Progenitor cell of endocrine pancreas (in vitro differentiated cells): ENCODE data around the gene PUS3. TPM values are rescaled to one million over a fixed set of nuclear protein-coding genes. Genes with fewer than 3 reads are reported as not detected.

Experiments
- DNase-seq: peaks from one replicate; pipeline ENCODE4 v3.0.0; 2021; ENCODE audit warnings: low spot score; ENCODE audit not compliant: unreplicated experiment
- H3K27ac Mint-ChIP-seq: 2 replicates; pipeline ENCODE4 v1.8.0; 2021; ENCODE audit warnings: mild to moderate bottlenecking, moderate library complexity, mixed read lengths
- H3K27me3 Mint-ChIP-seq: 2 replicates; pipeline ENCODE4 v1.8.0; 2021; ENCODE audit warnings: mixed read lengths
- H3K36me3 Mint-ChIP-seq: 2 replicates; pipeline ENCODE4 v1.8.0; 2022; ENCODE audit warnings: mixed read lengths; ENCODE audit not compliant: insufficient read depth
- H3K4me1 Mint-ChIP-seq: 2 replicates; pipeline ENCODE4 v1.8.0; 2021; ENCODE audit warnings: low read depth, mixed read lengths
- H3K4me3 Mint-ChIP-seq: 2 replicates; pipeline ENCODE4 v1.8.0; 2021; ENCODE audit warnings: low read depth, mild to moderate bottlenecking, moderate library complexity, mixed read lengths
- H3K9me3 Mint-ChIP-seq: 2 replicates; pipeline ENCODE4 v1.8.0; 2021; ENCODE audit warnings: low read depth, mixed read lengths
- total RNA-seq: library from RNA; stranded (reverse); gene quantifications from 2 replicates; pipeline ENCODE4 v1.2.1, GENCODE V29; 2021
- TF ChIP-seq, protein P1 (sequence below): fragments of 200-600 bp; sonication (generic); IDR thresholded peaks from one replicate; pipeline ENCODE4 v1.5.0; 2021; ENCODE audit warnings: antibody characterized with exemption, mild to moderate bottlenecking; ENCODE audit not compliant: unreplicated experiment

PUS3 gene
- total RNA-seq, 1 donor from 2014 or later, result 12.4 TPM

DNA sequence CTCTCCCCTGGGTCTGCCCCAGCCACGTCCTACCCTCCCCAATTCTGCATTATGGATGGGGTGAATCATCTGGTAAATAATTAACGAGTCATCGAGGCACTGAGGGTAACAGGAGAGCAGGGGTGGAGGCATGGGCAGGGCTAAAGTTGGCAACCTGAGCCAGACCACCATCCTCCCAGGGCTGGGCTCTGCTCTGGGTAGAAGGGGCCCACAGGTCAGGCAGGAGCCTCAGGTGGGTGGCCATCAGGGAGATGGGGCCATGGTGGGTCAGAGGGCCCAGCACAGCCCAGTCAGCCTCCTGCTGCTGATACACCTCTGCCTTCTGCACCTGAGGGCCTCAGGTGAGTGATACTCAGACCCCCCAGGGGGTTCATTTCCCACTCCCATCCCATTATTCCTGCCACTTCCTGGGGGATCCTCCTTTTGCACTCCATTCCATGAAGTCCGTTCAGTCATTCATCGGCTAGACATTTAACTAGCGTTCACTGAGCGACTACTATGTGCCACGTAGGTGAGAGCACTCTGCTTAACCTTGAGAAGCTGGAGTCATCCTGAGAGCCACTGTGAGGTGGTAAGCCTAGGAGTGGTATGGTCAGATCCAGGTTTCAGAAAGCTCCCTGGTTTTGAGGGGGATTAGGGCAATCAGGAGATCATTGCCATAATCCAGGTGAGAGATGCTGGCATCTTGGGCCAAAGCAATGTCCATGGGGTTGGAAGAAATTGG, 43.0 kb upstream of the PUS3 start, which contains the start of gene VSIG10L2:
VSIG10L2 (plus strand) TSS at position 248 of the 724 bp plus-strand sequence; CDS start at position 260, 12 bp downstream.
- peaks cover 7% of the 10 kb centered on the region for H3K4me1 Mint-ChIP-seq
- H3K27me3 Mint-ChIP-seq, result peaks cover 14% of the 10 kb centered on the region
- TF ChIP-seq, protein P1, sequence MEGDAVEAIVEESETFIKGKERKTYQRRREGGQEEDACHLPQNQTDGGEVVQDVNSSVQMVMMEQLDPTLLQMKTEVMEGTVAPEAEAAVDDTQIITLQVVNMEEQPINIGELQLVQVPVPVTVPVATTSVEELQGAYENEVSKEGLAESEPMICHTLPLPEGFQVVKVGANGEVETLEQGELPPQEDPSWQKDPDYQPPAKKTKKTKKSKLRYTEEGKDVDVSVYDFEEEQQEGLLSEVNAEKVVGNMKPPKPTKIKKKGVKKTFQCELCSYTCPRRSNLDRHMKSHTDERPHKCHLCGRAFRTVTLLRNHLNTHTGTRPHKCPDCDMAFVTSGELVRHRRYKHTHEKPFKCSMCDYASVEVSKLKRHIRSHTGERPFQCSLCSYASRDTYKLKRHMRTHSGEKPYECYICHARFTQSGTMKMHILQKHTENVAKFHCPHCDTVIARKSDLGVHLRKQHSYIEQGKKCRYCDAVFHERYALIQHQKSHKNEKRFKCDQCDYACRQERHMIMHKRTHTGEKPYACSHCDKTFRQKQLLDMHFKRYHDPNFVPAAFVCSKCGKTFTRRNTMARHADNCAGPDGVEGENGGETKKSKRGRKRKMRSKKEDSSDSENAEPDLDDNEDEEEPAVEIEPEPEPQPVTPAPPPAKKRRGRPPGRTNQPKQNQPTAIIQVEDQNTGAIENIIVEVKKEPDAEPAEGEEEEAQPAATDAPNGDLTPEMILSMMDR, result no peak
- H3K9me3 Mint-ChIP-seq, result no peaks in the 10 kb centered on the region
- no peak for DNase-seq
- no peak within 1 kb of the TSS for H3K4me3 Mint-ChIP-seq
- no peak within 1 kb of the TSS for H3K27ac Mint-ChIP-seq
- no peaks in the 10 kb centered on the region for H3K36me3 Mint-ChIP-seq

- H3K36me3 Mint-ChIP-seq, result no peaks in the 10 kb centered on the region
- H3K27me3 Mint-ChIP-seq, result peaks cover 14% of the 10 kb centered on the region
- no peak overlapping the region for H3K4me3 Mint-ChIP-seq
- H3K9me3 Mint-ChIP-seq, result no peaks in the 10 kb centered on the region
- TF ChIP-seq, protein P1, result no peak
- no peak overlapping the region for H3K27ac Mint-ChIP-seq
- peaks cover 7% of the 10 kb centered on the region for H3K4me1 Mint-ChIP-seq
- DNase-seq, result no peak
Observed at GRCh38 chr11:125945011-125945796, 42.2 kb upstream of the PUS3 start.

- no peak for DNase-seq
- Mint-ChIP-seq H3K4me1 (peaks cover 7% of the 10 kb centered on the region), H3K27me3 (peaks cover 14% of the 10 kb centered on the region), H3K27ac (no peak overlapping the region), H3K4me3 (no peak overlapping the region), H3K36me3 (no peaks in the 10 kb centered on the region), H3K9me3 (no peaks in the 10 kb centered on the region)
- TF ChIP-seq, protein P1, result no peak
Observed at GRCh38 chr11:125944350-125945010, 41.5 kb upstream of the PUS3 start.

GRCh38 chr11:125943661-125944349, 40.8 kb upstream of the PUS3 start:
- TF ChIP-seq, protein P1, result no peak
- H3K27ac Mint-ChIP-seq, result no peak overlapping the region
- H3K9me3 Mint-ChIP-seq, result no peaks in the 10 kb centered on the region
- H3K27me3 Mint-ChIP-seq, result peaks cover 14% of the 10 kb centered on the region
- no peaks in the 10 kb centered on the region for H3K36me3 Mint-ChIP-seq
- no peak overlapping the region for H3K4me3 Mint-ChIP-seq
- H3K4me1 Mint-ChIP-seq, result peaks cover 7% of the 10 kb centered on the region
- DNase-seq, result no peak
